ENCODE data around the gene GPATCH2.
"Not testable (repeated sequence)": the region's sequence is repeated elsewhere in the genome, so short reads cannot be mapped to it uniquely, and the experiment has no call there.

Gene GPATCH2

DNA sequence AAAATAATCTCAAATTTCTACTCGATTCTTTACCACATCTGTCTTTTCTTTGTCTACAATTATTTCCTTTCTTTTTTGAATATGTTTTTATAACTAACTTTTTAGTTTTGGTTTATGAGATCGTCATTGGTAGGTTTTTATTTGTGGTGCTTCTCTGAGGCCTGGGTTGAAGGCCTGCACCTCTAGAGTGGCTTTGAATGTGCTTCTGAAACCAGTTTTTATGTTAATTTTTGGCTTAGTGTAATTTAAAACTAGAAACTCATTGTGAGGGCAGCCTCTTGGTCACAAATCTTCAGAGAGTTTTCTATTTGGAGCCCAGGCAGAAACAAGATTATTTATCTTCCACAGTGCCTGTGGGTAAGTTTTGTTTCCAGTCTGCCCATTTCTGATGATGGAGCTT is 187.0 kb downstream of the GPATCH2 start:
- no peak for DNase-seq (ENCODE audit: low spot score)

DNA sequence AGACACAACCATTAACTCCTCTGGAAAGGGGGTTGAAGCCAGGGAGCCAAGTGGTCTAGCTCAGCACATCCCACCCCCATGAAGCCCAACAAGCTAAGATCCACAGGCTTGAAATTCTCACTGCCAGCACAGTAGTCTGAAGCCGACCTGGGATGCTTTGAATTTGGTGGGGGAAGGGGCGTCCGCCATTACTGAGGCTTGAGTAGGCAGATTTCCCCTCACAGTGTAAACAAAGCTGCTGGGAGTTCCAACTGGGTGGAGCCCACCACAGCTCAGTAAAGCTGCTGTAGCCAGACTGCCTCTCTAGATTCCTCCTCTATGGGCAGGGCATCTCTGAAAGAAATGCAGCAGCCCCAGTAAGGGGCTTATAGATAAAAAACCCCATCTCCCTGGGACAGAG is 193.5 kb downstream of the GPATCH2 start:
- no peak for DNase-seq (ENCODE audit: low spot score)

DNA sequence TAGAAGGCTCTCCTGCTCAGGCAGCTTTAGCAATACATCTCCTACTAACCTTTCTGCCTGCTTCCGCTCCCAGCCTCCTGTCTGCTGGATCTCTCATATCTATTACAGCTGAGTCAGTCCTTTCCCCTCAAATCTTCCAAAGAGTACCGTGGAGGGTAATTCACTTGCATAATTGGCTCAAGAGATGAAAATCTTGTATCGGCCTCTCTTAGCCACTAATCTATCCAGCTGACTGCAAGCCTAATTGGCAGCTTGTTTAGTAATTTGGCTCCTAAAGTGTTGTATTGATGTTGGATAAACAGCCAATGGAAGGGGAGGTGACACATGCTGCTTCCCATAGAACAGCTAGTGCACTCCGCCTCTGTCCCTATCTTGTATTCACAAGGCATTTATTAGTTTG is 195.7 kb downstream of the GPATCH2 start:
- DNase-seq (ENCODE audit: low spot score) = no peak

DNA sequence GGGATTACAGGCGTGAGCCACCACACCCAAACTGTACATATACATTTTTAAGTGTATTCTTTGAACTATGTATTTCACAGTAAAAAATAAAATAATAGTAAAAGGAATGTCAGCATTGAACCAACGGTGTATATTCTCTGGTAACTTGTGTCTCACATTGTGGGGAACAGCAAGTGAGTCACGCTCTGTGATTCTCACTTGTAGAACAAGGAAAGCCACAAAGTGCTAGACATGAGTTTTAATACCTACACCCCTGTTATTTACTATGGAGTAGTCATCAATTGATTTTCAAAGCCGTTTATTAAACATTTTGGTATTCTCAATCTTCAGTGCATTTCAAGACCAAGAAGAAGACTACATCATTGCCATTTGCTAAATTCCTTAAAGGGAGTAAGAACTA is 197.2 kb downstream of the GPATCH2 start:
- no peak for DNase-seq (ENCODE audit: low spot score)

DNA sequence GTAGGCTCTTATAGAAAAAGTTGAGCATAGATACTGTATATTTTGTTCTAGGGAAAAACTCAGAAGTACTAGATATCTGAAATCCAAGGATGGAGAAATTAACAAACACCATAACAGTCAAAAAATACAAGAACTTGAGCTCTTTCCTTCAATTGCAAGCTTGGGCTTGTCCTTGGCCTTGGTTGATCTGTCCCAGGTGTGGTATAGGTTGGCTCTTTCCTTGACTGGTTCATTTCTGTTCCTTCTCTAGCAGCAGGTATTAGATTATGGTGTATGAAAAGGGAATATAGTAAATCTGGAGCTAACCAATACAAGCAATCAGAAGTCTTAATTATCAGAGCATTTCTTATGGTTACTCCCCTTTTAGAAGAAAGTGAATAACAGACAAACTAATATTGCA is 198.6 kb downstream of the GPATCH2 start:
- DNase-seq (ENCODE audit: low spot score) = no peak

DNA sequence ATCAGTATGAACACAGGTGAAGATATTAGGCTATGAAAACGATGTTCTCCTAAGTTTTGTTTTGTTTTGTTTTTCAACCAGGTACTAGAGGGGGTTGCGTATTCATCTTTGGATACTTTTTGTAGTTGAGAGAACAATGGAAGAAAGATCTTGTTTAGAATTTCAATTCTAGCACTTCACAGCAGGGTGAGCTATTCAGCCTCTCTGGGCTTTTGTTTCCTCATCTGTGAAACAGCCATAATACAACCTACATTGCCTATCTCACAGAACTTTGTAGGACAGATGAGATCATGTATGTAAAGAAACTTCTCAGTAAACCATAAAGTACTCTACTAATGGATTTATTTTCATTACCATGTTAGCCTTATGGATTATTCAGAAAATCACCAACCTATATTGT is 199.5 kb downstream of the GPATCH2 start:
- DNase-seq (ENCODE audit: low spot score) = no peak

DNA sequence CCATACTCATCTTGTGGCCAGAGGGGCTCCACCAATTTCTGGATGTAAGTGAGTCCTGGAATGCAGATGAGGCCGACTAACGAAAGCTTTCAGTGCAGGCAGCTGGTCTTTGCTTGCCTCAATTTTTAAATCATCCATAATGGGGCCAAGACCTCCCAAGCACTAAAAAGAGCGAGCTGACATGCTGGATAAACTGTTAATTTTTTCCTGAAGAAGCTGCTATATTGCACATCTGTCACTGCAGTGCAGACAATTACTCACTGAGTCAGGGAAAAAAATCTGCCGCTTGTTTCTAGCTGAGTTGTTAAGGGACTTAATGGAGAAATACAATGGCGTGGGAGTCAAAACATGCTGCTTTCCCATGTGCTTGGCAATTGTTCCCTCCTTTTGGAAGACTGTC is 205.5 kb downstream of the GPATCH2 start:
- no peak for DNase-seq (ENCODE audit: low spot score)

DNA sequence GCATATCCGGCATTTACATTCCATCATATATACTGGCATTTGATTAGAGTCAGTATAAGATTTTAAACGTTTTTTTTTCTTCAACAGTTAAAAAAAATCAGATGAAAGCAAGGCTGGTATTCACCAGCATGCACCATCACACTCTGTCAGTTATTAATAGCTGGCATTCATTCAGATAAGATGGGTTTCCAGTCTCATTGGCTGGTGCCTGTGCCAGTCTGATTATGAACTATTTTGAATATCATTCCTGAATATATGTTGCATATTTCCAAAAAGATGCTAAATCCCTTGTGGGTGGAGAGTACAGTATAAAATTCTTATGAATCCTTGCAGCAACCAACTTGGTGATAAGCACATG is 211.7 kb downstream of the GPATCH2 start:
- no peak for DNase-seq (ENCODE audit: low spot score)

DNA sequence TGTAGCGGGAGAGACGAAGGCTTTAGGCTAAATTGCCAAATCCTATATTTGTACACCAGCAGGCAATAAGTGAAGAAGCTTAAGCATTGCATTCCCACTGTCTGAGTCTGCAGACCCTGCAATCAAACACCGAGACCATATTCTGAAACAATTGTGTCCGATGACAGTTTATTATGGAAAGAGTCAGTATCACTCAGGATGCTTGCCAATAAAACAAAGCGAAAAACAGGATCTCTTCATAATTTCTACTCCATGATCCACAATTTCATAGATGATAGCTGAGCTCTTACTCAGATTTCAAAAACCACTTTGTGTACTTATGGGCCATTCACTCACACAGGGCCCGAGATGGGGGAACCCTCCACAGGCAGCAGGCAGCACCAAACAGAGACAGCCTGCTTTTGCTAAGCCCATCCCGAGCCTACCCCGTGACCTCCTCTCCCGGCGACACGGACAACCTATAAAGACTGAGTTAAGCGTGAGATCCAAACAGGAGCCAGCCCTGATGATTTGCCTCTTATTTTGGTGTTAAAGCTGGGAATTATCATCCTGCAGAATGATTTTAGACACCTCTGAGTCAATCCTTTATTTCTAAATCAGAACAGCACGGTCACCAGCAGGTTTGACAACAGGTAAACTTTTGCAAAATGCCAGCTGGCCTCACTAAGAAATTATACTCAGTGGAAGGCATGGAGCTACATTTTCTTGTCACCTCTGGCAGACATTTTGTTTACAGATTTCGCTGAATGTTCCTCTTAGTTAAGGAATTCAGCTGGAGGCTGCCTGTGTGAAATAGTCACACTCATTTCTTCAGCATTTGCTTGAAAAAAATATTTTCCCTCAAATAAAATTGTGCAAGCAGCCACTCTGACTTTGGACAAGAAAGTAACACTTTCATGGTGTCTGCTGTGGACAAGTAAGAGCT is 212.4 kb downstream of the GPATCH2 start:
- DNase-seq (ENCODE audit: low spot score) = no peak

DNA sequence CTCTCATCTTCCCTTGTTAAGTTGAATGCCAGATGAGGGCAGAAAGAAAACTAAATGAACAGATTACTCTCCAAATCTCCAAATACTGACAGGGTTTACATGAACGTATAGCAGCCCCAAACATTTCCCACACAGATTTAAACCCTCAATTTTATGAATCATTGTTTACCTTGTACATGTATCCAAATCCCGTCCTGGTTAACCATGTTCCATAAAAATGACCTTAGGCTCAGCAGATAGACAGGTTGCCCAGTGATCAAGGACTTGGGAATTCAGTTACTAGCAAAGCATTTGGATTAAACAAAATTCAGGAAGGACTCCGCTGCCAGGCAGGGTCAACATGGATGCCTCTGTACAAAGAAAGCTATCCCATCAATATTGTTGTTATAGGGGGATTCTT is 213.5 kb downstream of the GPATCH2 start:
- DNase-seq (ENCODE audit: low spot score) = no peak

DNA sequence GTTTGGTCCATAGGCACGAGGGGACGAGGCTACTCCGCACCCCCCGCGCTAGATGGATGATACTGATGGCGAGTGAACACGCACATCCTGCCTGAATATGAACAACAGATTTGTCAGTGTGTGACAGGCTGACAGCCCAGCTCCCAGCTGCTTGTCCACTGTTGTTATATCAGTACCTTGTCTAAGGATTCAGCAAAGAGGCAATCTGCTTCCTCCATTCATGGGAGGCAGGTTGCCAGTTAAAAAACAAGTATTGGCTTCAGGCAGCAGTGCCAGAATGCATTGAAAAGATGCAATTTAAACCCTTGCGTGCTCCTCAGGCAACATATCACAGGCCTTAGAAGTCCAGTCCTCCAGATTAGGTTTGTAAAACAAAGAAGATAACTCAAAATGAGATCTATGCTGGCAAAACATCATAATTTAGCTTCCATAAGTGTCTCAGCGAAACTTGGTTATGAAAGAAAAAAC is 223.3 kb downstream of the GPATCH2 start:
- DNase-seq (ENCODE audit: low spot score) = no peak

DNA sequence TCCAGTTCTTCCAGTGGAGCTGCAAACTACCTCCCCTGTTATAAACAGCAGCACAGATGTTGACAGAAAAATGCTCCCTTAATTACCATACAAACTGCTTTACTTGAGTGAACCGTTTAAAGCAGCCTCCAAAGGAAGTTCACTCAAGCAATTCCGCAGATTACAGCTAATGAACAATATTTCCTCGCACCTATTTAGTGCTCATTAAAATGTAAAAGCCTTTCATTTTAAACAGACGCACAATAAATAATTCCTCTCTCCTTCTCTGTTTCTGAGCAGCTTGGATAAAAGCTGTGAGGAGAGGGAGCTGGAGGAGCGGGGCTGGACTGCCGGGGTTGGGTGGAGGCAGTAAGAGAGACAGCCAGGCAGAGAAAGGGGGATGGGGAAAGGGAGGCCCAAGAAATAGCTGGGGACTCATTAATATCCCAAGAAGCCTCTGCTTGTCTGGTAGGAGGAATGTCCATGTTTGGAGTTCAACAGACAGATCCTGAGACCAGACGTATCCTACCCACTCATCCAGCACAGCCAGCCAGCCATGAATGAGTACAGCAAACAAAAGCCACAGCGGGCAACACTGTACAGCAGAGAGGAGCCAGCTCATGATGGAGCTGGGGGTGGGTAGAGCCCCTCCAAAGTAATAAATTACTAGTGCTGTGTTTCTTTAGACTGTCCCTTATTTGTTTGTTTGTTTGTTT is 227.7 kb downstream of the GPATCH2 start:
- no peak for DNase-seq (ENCODE audit: low spot score)

DNA sequence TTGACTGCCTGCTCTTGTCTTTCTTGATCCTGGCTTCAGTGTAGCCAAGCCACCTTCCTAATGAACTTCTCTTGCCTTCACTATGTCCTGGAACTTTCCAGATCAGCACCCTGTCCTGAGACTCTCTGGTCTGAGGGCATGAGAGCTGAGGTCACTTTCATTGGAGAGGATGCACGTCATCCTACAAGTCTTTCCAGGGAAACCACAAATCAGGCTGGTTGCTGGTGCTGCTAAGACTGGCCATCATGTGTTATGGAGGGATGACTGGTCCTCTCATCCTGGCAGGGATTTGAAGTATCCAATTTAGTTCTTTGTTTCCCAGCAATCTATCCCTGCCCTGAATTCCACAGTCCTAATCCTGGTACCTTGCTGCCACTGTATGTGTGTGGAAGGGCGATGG is 228.6 kb downstream of the GPATCH2 start:
- no peak for DNase-seq (ENCODE audit: low spot score)

DNA sequence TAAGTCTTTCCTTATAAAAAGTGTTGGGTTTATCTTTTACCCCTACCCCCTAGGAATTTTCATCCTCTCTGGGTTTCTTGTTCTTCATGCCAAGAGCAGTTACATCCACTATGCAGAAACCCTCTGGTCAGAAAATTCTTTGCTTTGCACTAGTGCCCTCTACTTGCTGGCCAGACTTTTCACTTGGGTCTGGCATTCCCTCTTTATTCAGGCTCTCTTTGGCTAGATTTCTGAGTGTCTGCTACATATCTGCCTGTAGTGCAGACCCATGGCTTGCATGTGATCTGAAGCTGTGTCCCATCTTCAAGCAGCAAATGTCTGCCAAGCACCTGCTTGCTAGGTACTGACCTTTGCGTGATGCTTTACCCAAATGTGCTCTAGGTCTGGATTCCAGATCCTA is 237.0 kb downstream of the GPATCH2 start:
- no peak for DNase-seq (ENCODE audit: low spot score)

DNA sequence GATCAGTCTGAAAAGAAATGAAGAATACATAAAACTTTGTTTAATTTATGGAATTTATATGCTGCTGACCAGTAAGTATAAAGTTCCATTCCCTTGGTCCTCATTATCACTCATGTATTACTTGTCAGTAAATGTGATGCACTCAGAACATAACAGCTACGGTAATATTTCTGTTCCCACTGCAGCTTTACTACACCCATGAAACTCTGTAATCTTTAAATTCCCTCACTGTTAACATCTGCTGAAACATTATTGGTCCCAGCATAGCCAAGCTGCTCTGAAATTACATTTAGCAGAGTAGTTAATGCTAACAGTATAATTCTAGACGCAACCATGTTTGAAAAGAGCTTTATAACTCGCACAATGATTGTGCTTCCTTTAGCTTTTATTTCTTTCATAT is 238.4 kb downstream of the GPATCH2 start:
- DNase-seq (ENCODE audit: low spot score) = no peak

DNA sequence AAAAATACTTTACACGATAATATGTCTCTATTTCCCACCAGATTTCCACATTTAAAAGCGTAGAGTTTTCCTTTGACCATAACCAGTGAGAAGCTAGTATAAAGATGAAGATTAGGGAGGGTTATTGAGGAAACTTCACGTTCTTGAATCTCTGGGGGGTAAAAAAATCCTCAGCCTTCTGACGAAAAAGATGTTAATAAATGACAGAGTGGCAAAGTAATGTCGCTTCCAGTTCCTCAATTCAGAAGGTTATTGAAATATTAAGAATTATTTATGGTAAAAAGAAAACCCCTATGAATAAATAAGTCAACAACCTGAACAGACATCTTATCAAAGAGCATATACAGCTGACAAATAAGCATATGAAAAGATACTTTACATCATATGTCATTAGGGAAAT is 241.0 kb downstream of the GPATCH2 start:
- no peak for DNase-seq (ENCODE audit: low spot score)

DNA sequence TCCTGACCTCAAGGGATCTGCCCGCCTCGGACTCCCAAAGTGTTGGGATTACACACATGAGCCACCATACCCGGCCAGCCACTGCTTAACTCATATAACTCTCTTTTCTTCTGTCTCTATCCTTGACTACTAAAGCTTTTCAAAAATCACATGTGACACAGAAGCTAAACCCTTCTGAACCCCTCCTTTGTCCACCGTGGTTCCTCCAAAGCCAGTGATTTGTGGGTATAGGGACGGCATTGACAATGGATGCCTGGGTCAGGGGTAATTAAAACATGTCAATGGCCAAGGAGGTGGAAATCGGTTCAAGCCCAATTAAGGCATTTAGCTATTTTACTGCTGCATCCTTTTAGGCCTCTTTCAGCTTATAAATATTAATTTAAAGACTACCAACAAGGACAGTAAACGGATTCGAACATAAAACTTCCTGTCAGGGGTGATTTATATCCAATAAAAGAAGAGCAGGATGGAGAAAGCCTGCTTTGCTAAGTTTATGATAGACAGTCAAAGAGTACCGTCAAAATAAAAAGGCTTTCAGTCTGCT is 242.3 kb downstream of the GPATCH2 start:
- no peak for DNase-seq (ENCODE audit: low spot score)

DNA sequence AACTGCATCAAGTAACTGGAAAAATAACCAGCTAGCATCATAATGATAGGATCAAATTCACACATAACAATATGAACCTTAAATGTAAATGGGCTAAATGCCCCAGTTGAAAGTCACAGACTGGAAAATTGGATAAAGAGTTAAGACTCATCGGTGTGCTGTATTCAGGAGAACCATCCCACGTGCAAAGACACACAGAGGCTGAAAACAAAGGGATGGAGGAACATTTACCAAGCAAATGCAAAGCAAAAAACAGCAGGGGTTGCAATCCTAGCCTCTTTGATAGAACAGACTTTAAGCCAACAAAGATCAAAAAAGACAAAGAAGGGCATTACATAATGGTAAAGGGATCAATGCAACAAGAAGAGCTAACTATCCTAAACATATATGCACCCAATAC is 249.1 kb downstream of the GPATCH2 start:
- DNase-seq (ENCODE audit: low spot score) = not testable (repeated sequence)

DNA sequence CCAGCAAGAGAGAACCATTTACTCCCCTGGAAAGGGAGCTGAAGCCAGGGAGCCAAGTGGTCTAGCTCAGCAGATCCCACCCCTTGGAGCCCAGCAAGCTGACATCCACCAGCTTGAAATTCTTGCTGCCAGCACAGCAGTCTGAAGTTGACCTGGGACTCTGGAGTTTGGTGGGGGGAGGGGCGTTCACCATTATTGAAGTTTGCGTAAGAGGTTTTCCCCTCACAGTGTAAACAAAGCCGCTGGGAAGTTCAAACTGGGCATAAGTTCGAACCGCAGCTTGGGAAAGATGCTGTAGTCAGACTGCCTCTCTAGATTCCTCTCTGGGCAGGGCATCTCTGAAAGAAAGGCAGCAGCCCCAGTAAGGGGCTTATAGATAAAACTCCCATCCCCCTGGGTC is 251.1 kb downstream of the GPATCH2 start:
- not testable (repeated sequence) for DNase-seq (ENCODE audit: low spot score)

DNA sequence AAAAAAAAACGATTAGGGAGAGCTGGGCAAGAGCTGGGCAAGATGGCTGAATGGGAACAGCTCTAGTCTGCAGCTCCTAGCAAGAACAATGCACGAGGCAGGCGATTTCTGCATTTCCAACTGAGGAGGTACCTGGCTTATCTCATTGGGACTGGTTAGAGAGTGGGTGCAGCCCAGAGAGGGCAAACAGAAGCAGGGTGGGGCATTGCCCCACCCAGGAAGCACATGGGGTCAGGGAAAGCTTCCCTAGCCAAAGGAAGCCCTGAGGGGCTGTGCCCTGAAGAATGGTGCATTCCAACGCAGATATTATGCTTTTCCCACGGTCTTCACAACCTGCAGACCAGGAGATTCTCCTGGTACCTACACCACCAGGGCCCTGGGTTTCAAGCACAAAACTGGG is 251.6 kb downstream of the GPATCH2 start:
- no peak for DNase-seq (ENCODE audit: low spot score)
